ENCODE measurements around the gene EFEMP1.

DNA sequence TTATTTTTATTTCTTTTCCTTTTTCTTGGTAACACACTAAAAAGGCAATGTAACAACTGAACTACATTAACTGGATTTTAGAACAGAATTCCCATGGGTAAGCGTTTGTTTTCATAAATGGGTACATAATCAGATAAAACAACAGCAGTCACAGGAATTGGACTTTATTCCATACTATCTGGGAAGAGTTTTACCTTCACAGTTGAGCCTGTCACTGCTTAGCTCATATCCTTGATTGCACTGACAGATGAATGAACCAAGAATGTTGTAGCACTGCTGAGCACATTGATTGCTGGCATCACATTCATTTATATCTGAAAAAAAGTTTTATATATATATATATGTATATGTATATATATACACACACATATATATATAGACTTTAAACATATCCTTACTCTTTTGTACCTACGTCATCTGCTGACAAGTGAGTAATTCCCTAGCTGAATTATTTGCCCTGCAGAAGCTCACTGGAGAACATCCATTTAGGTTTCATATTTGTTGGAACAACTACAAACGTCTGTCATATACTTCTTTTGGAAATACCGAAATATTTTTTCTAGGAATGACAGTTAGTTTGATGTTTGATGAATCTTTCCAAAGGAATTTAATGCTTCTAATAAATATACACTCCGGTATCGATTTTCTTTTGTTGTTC is 47.0 kb downstream of the EFEMP1 start:
- no peak for TF ChIP-seq POLR2AphosphoS5 (IDR thresholded peaks at IDR 0.05)
- TF ChIP-seq, protein P1, sequence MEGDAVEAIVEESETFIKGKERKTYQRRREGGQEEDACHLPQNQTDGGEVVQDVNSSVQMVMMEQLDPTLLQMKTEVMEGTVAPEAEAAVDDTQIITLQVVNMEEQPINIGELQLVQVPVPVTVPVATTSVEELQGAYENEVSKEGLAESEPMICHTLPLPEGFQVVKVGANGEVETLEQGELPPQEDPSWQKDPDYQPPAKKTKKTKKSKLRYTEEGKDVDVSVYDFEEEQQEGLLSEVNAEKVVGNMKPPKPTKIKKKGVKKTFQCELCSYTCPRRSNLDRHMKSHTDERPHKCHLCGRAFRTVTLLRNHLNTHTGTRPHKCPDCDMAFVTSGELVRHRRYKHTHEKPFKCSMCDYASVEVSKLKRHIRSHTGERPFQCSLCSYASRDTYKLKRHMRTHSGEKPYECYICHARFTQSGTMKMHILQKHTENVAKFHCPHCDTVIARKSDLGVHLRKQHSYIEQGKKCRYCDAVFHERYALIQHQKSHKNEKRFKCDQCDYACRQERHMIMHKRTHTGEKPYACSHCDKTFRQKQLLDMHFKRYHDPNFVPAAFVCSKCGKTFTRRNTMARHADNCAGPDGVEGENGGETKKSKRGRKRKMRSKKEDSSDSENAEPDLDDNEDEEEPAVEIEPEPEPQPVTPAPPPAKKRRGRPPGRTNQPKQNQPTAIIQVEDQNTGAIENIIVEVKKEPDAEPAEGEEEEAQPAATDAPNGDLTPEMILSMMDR (IDR thresholded peaks at IDR 0.05): no peak
- TF ChIP-seq EP300 (IDR thresholded peaks at IDR 0.05): no peak
